ENCODE results near the gene LRRC40.
"Not testable (repeated sequence)": the region's sequence is repeated elsewhere in the genome, so short reads cannot be mapped to it uniquely, and the experiment has no call there.

LRRC40 gene

DNA sequence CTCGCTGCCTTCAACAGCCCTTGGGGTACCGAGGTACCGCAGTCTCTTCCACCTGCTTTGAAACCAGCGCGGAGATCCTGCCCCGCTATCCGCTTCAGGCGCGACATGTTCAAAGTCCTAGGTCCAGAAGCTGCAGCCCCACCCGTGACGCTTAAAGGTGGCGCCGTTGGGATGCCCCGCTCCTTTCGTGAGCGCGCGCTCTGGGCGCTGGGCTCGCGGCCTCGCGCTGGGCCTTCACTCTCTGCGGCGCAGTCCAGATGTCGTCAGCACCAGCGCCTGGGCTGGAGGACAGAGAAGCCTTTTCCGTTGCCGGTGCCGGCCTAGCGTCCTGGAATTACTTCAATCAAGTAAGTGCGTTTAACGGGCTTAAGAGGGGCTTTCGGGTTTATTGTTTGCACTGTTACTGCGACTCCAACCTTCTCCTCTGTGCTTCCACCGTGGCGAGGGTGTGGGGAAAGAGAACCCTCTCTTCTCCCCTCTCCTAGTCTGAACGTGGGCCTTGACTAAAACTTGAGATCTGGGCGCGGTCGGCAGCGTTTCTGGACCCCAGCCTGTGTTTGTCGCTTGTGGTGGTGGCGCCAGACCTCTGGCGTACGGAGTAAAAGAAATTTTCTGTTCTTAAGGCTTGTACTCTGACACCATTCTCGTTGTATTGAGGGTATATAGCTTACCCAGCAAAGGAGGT lies at the start of gene LRRC40:
Gene LRRC40, minus strand, starts transcription at position 146 of the 685 bp plus-strand sequence. Its CDS starts 39 bp downstream, at position 107.
- in situ Hi-C loops (cut with HindIII; ENCODE audit: low sequenced_read_pairs), result no loop called here

DNA sequence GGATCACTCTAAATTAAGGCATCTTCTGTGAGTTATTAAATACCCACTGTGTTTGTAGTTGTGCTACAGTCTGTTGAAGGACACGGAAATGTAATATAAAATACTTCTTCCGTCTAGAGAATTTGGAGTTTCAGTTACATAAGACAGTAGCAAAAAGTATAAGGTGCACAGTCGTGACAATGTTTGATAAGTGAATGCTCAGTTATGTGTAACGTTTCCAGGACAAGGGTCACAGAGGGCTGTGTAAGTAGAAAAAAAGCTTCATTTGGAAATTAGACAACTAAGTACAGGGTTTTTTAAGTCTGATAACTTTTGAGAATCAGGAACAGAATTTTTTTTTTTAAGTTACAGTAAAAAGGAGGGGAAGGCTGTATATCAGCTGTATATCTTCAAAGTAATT lies 43.4 kb upstream of the LRRC40 start:
- in situ Hi-C loops (cut with HindIII; ENCODE audit: low sequenced_read_pairs), result no loop called here

DNA sequence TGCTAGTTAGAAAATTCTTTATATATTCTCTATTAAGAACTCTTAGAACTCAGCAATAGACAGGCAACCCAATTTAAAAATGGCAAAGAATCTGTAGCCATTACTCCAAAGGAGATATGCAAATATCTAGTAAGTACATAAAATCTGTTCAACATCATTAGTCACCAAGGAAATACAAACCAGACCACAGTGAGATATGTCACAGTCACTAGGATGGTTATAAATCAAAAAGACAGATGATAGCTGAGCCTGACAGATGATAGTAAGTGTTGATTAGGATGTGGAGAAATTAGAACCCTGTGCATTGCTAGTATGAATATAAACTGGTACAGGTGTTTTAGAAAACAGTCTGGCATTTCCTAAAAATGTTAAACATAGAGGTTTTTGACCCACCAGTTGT lies 42.4 kb upstream of the LRRC40 start:
- in situ Hi-C loops (cut with HindIII; ENCODE audit: low sequenced_read_pairs), result no loop called here

DNA sequence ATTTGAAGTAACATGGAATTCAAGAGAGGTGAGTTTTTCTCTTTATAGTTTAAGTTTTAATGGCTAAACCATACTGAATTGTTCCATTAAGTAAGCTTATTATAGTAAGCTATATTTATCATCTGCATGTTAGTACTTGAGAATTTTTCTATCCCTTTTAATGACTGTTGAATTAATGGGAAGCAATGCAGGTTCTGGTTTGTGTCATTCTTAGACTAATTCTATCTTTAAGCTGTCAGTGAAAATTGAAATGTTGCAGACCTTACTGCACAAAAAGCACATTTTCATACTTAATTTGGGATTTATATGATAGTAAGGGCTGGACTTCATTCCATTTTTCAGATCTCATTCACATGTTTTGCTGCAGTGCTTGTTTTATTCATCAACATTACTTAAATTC lies 41.7 kb upstream of the LRRC40 start:
- in situ Hi-C loops (cut with HindIII; ENCODE audit: low sequenced_read_pairs), result no loop called here

DNA sequence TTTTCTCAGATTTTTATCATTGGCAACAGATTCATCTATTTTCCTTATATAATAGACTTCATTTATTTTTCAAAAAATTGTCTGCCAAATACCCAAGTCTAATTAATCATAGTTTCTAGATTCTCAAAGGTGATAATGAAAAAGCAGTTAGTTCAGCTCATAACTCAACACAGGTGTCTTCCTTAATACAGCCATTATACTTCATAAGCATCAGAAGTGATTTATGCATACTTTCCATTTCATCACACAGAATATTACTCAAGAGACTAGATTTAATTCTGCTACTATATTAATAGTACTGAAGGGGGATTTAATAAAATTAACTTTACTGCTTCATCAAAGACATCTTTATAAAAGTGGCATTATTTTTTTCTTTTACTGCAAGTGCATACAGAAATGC lies 34.6 kb upstream of the LRRC40 start:
- in situ Hi-C loops (cut with HindIII; ENCODE audit: low sequenced_read_pairs), result no loop called here

GRCh38 chr1:70234733-70235132 lies 29.4 kb upstream of the LRRC40 start:
- in situ Hi-C loops (cut with HindIII; ENCODE audit: low sequenced_read_pairs), result no loop called here

- in situ Hi-C loops (cut with HindIII; ENCODE audit: low sequenced_read_pairs), result no loop called here
These were observed 26.1 kb upstream of the LRRC40 start for GRCh38 chr1:70231475-70231874.

DNA sequence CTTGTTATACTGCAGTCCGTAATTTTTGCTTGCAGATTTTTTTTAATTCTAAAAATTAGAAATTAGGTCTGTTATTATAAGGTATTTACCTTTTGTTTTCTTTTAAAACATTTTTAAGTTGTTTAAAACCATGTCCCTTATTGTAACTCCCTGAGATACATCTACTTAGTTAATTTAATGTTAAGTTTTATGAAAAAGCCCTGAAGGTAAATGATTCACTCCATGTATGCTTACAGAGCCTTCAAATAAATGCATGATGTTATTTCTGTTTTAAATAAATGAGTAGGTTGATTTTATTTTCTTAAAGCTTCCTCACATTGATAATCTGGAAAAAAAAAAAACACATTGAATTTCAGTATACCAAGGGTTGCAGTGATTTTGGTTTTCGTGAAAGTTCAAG lies 23.3 kb upstream of the LRRC40 start:
- in situ Hi-C loops (cut with HindIII; ENCODE audit: low sequenced_read_pairs), result no loop called here

DNA sequence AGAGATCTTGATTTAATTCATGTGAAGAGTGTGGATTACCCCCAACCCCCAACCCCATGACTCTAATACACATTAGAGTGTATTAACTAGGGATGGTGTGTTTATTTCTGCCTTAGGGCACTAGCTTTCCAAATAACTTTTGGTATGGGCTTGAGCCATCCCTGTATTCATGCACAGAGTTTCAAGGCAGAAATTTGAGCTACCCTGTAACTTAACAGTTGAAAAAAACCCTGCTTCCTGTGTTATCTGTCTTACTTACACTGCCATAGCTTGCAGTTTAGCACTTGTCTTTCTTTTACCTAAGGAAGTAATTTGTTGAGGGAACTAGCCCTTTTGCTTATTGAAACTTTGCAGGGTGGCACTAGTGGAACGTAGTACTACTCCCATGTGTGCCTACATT lies 22.1 kb upstream of the LRRC40 start:
- in situ Hi-C loops (cut with HindIII; ENCODE audit: low sequenced_read_pairs), result no loop called here

- in situ Hi-C loops (cut with HindIII; ENCODE audit: low sequenced_read_pairs), result no loop called here
These were observed 19.6 kb upstream of the LRRC40 start for GRCh38 chr1:70224954-70225353.

DNA sequence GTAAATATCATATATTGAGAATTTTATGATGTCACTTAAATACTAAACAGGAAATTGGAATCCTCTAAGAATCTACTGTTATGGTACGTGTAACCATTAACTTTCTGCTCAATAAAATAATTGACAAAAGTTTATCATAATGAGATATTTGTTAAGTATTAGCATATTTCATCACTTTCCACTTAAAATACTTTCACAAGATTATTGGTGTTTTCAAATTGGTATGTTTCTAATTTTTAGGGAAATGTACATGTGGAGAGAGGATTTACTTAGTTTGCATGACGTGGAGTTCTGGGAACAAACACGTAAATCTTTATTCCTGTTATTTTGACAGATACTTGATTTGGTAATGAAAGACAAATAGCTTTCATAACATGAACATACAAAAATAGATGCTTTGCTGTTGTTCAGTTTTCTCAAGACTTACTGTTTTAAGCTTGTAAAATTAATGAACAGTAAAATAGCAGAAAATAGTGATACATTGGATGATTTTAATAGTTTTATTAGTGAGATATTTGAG lies 17.4 kb upstream of the LRRC40 start:
- in situ Hi-C loops (cut with HindIII; ENCODE audit: low sequenced_read_pairs), result no loop called here

DNA sequence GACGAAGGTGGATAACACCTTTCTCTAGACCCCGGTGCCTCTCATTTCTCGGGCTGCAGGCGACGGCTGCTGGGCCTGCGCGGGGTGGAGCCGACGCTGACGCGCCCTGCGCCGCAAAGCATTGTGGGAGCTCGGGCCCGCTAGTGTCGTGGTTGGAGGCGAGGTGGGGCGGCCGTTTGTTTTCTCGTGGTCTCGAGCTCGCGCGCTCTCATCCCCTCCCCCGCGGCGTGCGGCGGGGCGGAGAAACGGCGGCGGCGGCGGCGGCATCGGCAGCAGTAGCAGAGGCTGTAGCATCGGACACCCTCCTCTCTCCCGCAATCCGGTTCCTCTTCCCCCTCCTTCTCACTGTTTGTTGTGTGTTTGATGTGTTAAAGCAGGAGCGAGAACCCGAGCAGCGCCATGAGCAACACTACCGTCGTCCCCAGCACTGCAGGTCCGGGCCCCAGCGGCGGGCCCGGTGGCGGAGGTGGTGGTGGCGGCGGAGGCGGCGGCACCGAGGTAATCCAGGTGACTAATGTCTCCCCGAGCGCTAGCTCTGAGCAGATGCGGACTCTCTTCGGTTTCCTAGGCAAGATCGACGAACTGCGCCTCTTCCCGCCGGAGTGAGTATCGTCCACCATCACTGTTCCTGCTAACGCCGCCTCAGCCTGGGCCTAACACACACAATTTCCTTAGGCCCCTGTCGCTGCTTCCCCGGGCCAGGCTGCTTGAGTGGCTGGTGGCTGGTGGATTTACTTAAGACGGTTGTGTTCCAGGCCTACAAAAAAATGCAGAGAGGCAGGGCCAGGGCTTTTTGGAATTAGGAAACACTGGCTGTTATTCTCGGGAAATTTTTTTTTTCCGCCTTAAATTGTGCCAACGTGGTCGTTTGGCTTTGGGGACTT lies 16.1 kb upstream of the LRRC40 start, which contains the start of gene SRSF11:
Gene SRSF11, plus strand, starts transcription at position 143 of the 884 bp plus-strand sequence. Its CDS starts 257 bp downstream, at position 400.
- in situ Hi-C loops (cut with HindIII; ENCODE audit: low sequenced_read_pairs), result no loop called here

DNA sequence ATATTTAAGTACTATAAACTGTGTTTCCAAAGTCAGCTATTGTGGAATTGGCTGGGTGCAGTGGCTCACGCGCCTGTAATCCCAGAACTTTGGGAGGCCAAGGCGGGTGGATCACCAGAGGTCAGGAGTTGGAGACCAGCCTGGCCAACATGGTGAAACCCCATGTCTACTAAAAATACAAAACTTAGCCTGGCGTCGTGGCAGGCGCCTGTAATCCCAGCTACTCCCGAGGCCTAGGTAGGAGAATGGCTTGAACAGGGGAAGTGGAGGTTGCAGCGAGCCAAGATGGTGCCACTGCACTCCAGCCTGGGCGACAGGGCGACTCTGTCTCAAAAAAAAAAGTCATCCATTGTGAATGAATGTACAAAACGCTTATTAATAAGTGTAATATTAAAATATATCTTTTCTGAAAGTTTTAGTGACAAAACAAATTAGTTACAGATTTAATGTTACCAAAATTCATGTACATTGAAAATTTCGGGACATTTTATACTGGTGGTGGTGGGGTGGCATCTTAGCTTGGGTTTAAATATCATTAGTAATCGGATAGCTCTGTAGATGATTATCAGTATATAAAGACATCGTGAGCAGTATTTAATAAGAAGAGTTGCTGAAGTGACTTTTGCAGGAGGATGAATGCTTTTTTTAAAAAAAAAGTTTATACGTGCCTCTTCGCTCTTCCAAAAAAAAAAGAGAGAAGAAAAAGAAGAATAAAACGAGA lies 15.3 kb upstream of the LRRC40 start:
- in situ Hi-C loops (cut with HindIII; ENCODE audit: low sequenced_read_pairs), result no loop called here

- in situ Hi-C loops (cut with HindIII; ENCODE audit: low sequenced_read_pairs), result no loop called here
These were observed 14.6 kb upstream of the LRRC40 start for GRCh38 chr1:70220015-70220414.

DNA sequence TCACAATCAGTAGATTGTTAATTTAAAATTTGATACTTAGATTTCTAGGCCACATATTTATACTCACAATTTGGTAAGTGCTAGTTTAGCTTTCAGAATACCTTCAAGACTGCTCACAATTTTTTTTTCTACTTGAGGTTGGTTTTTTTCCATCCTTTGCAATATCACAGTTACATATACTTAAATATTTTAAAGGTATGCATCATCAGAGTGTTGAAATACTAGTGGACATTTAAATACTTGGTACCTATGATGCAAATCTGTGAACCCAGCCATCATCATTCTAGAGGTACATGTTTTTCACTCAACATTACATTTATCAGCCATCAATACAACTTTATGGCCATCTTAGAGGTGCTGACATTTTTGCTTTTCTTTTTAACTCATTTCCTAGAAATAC lies 6.2 kb upstream of the LRRC40 start:
- in situ Hi-C loops (cut with HindIII; ENCODE audit: low sequenced_read_pairs), result no loop called here

GRCh38 chr1:70210820-70211219 lies 5.4 kb upstream of the LRRC40 start:
- in situ Hi-C loops (cut with HindIII; ENCODE audit: low sequenced_read_pairs), result no loop called here

DNA sequence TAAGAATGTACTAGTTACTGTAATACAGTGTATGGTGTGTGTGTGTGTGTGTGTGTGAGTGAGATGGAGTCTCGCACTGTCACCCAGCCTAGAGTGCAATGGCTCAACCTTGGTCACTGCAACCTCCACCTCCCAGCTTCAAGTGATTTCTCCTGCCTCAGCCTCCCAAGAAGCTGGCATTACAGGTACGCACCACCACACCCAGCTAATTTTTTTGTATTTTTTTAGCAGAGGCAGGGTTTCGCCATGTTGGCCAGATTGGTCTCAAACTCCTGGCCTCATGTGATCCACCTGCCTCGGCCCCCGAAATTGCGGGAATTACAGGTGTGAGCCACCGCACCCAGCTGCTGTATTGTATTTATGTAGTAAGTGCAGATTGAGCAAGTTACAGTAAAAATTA lies 2.9 kb upstream of the LRRC40 start:
- in situ Hi-C loops (cut with HindIII; ENCODE audit: low sequenced_read_pairs), result no loop called here

DNA sequence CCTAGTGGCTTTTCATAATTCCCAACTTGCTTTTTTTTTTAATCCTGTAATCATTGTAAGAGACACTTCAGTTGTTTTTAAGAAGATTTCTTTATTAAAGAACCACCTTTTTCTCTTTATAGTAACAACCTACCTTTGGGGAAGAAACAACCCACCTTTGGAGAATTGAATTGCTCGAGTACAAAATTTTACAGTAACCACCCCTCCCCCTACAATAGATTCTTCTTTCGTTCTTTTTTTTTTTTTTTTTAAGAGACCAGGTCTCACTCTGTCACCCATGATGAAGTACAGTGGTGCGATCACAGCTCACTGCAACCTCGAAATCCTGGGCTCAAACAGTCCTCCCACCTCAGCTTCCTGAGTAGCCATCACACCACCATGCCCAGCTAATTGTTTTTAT lies 2.1 kb upstream of the LRRC40 start:
- in situ Hi-C loops (cut with HindIII; ENCODE audit: low sequenced_read_pairs), result no loop called here

GRCh38 chr1:70206833-70207232 lies 1.5 kb upstream of the LRRC40 start:
- in situ Hi-C loops (cut with HindIII; ENCODE audit: low sequenced_read_pairs), result not testable (repeated sequence)

DNA sequence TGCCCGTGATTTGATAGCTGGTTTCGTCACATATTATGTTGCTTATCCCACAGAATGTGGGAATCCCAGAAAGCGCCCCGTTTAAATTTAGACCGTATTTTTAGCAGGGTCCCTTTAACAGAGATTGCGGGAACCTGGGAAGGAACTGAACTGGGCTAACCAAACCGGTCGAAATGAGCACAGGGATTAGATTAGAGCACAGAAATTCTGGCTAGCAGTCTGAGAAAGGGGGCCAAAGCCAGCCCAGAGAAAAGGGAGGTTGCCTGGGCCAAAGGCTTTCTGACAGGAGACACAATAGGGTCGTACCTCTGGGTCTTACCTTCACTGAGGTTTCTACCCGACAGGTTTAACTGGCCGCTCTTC lies 327 bp downstream of the LRRC40 start:
- in situ Hi-C loops (cut with HindIII; ENCODE audit: low sequenced_read_pairs), result no loop called here

DNA sequence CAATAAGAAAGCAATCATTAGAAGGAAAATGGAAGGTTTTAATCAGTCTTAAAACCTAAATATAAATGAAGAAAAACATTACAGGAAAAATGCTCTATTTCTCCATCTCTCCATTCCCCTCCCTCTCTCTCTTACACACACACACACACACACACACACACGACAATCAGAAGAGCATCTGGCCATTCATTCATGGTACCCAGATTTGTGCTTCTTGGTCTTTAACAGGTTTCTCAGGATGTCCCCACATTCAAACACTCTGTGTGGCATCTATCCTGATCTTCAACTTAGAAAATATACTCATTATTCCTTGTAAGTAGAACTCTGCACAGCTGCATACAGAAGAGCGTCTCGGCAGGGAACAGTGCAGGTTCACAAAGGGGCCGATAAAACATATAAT lies 779 bp downstream of the LRRC40 start:
- in situ Hi-C loops (cut with HindIII; ENCODE audit: low sequenced_read_pairs), result no loop called here

Data from DLD1 (cell line).